Head of caudate nucleus (tissue), 42 donors: Measurements from ENCODE around the gene ERG28.

Experiments
- DNase-seq, 42 donors: peaks; one replicate each; pipeline versions ENCODE4 v3.0.0 to v3.0.0-alpha.2; 2020 to 2021; ENCODE audit warnings: mixed read lengths in 7 of 42
- intact Hi-C: fragments of 100-400 bp; cut with DNase I; formaldehyde crosslinking; loops from one replicate; pipeline ENCODE4 v1.15.0; 2022

The ERG28 gene

GRCh38 chr14:75662966-75663365, 2.3 kb upstream of the ERG28 start:
- intact Hi-C loops, result no loop called here
- no peak for DNase-seq

DNA sequence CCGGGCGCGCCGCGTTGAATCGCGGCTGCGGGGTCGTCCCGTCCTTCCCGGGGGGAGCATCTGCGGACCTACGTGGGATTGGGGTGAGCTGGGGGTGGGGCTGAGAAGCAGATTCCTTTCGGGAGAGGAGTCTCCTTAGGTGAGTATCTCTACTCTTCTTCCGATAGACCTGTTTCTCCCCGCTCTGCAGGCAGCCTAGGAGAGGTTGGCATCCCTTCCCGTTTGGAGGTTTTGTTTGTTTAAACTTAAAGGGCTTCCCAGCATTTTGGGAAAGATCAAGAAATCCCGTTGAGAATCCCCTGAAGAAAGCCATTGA, 781 bp upstream of the ERG28 start:
- intact Hi-C loops, result no loop called here
- no peak for DNase-seq

- intact Hi-C loops, result no loop called here
- no peak for DNase-seq
These were observed 442 bp downstream of the ERG28 start for GRCh38 chr14:75660238-75660629.

GRCh38 chr14:75658957-75659356, 1.7 kb downstream of the ERG28 start:
- intact Hi-C loops, result no loop called here

DNA sequence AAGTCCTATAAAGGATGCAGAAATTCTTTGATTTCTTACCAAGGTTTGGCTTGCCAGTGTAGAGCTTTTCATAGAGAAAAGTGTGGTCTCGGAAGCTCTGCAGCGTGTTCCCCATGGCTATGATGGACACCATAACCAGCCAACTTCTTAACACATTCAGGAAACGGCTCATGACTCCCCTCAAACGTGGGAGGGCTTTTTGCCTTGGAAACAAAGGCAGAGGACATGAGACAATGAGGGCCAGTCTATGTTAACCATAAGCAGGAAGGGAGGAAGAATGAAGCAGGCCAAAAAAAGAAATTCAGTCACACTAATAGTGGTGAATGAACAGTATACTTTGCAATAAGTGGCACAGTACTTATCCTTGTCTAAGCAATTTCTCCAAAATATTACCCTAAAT, 3.3 kb downstream of the ERG28 start:
- DNase-seq, result no peak
- intact Hi-C loops, result no loop called here

More at GRCh38 chr14:75658957-75659356, 1.7 kb downstream of the ERG28 start:
- no peak for DNase-seq

DNA sequence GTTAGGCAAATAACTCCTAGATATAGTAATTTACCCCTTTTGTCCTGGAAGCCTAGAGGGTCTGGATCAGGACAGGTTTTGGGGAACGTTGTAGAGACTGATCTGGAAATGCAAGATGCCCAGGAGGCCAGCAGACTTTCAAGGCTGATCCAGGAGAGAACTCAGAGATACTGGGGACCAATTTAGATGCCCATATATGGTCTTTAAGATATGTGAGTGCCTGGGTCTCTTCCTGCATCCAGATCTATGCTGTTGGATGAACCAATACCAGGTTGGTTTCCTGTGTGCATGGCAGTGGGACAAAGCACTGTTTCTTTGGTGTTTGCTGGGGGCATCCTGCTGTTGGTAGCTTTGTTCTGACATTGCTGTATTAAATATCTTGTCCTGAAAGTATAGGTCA, 5.4 kb downstream of the ERG28 start:
- intact Hi-C loops, result loop anchor here (2.0 kb wide), 1 partner anchor 78 kb away; no protein-coding TSS in a partner anchor

DNA sequence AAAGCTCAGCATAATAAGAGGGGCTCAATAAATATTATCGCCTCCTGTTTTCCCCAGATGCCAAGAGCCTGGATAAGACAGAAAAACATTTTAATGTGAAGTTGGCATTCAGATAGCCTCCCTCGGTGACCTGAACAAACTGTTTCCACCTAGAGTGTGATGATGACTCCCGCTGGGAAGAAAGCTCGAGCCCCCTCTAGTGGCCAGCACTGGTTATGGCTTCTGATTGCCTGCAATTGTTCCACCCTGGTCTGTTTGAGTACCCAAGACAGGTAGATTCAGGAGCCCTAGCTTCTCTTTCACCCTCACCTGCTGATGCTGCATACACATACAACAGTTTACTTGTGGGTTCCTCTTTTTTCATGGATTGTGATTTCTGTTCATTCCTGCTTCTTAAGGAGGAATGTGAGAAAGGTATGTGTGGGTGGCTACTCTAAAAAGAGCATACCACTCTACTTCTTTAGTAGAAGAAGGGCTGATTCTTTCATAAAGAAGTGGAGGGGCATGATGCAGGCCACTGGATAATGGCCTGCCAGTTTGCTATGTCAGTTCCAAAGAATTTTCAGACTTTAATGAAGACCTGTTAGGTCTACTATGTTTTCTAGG, 6.4 kb downstream of the ERG28 start:
- intact Hi-C loops, result loop anchor here (2.0 kb wide), 1 partner anchor 77 kb away; no protein-coding TSS in a partner anchor
- DNase-seq, result peak; percentile 70 to 94 (median 87)

More for the DNA sequence above, 5.4 kb downstream of the ERG28 start:
- DNase-seq, result no peak

DNA sequence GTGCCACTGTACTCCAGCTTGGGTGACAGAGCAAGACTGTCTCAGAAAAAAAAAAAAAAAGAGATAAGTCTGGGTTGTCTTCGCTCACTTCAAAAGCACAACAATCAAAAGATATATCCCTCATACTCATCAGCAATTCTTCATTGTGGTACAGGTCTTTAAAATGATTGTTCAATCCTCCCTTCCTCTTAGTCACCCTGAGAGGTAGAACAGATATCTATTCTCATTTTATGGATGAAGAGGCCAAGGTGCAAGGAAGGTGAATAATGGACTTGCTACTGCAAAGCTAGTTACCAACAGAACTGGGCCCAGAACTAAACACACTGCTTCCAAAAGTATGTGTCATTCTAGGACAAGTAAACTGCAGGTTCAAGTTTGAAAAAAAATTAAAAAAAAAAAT, 7.1 kb downstream of the ERG28 start:
- intact Hi-C loops, result no loop called here

GRCh38 chr14:75650253-75651058, 10.2 kb downstream of the ERG28 start:
- no peak for DNase-seq
- intact Hi-C loops, result no loop called here

More for the DNA sequence above, 7.1 kb downstream of the ERG28 start:
- DNase-seq, result no peak

DNA sequence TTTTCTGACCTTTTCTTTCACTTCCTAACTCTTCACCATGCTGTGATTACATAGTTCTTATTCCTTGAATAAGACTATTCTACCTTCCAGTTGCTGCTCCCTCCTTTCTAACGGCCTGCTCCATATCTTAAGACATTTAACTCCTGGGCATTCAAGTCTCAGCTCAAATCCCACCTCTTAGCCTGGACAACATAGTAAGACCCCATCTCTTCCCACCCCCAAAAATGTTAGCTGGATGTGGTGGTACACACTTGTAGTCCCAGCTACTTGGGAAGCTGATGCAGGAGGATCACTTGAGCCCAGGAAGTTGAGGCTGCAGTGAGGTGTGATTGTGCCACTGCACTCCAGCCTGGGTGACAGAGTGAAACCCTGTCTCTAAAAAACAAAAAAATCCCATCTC, 10.9 kb downstream of the ERG28 start:
- intact Hi-C loops, result no loop called here
- no peak for DNase-seq

GRCh38 chr14:75649337-75649736, 11.3 kb downstream of the ERG28 start:
- DNase-seq, result no peak
- intact Hi-C loops, result no loop called here

GRCh38 chr14:75648066-75648838, 12.4 kb downstream of the ERG28 start:
- intact Hi-C loops, result no loop called here
- DNase-seq, result peak in 5 of 42 donors; percentile 7 to 35 (median 15)

GRCh38 chr14:75647640-75648039, 13.0 kb downstream of the ERG28 start:
- DNase-seq, result no peak
- intact Hi-C loops, result no loop called here

DNA sequence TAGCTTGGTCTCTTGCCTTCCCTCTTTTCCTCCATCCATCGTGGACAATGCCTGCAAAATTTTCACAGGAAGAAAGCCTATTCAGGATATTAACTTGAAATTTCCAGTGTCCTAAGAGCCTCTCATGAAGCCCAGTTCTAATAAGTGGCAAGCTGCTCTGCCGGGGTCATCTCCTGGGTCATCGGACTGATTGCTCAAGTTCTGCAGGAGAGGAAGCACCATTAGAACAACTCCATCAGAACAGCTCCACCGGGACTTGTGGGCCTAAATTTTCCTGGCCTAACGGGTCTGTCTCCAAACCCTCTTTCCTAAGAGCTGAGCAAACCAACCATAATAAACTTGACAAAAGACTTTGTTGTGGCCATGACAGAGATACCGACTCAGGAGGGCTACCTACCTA, 13.9 kb downstream of the ERG28 start:
- intact Hi-C loops, result no loop called here
- no peak for DNase-seq

- no peak for DNase-seq
- intact Hi-C loops, result no loop called here
These were observed 15.6 kb downstream of the ERG28 start for GRCh38 chr14:75645056-75645455.

DNA sequence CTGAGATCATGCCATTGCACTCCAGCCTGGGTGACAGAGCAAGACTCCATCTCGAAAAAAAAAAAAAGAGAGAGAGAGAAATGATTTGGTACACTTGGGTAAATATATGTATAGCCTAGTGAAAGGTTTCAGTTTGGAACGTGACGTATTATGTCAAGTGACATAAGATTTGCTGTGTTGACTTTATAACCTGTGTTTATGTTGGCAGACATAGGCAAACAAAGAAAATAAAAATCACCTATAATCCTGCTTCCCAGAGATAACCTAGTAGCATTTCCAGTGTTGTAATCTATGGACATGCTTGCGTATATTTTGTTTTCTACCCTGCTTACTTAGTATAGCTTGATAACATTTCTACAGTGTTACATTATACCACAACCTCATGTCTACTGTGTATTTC, 16.7 kb downstream of the ERG28 start:
- intact Hi-C loops, result no loop called here

GRCh38 chr14:75640876-75641275, 19.8 kb downstream of the ERG28 start:
- intact Hi-C loops, result no loop called here
- DNase-seq, result no peak

More for the DNA sequence above, 16.7 kb downstream of the ERG28 start:
- DNase-seq, result no peak

DNA sequence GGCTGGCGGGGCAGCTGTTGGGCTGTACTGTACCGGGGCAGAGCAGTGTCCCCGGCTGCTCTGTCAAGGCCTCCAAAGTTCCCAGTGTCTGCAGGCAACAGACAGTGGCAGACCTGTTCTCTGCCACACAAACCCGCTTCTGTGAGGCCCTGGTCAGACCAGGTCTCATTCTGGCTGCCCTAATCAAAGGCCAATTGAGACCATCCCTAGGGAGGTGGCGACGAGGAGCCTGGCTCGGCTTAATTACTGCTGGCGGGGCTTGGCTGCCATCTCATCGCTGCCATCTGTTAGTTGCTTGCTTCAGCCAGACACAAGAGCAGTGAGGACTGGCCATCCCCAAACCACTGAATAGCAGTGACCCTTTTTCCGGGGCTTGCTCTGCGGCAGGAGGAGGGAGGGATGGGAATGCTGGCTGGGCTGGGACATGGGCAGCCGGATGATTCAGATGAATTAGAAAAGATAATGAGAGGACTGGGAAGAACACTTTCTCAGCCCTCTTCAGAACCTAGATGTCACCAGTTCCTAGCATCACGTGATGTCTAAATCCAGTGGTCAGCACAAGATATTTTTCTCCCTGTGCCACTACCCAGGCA, 24.5 kb downstream of the ERG28 start:
- peak; percentile 11 to 70 (median 40) for DNase-seq
- intact Hi-C loops, result no loop called here

GRCh38 chr14:75634848-75635247, 25.8 kb downstream of the ERG28 start:
- DNase-seq, result no peak
- intact Hi-C loops, result no loop called here

DNA sequence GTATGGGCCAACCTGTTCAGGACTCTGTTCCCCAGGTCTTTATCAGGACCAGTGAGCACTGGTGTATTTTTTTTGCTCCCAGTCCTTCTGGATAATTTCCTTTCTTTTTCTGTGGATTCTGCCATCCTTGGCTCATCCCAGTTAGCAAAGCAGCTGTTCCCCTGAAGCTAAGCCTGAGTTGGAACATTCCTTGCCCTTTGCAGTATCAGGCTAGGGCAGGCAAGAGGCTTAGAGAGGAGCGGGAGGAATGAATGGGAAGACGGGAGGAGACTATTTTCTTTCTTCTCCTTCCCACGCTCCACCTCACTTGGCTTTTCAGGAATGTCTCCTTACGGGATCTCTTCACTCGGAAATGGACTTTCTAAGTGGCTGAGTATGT, 29.2 kb downstream of the ERG28 start:
- intact Hi-C loops, result no loop called here
- DNase-seq, result no peak
